Hematopoietic multipotent progenitor cell treated with erythropoietin and hydrocortisone succinate and interleukin-3 and kit ligand, for 15 days (in vitro differentiated cells): ENCODE data around the gene ELAPOR2.
A peak's percentile ranks its signal among the peaks of the same experiment; 100 is the strongest.
"Not testable (repeated sequence)": the region's sequence is repeated elsewhere in the genome, so short reads cannot be mapped to it uniquely, and the experiment has no call there.

ENCODE experiments used
- DNase-seq: peaks from one replicate; pipeline ENCODE4 v3.0.0-alpha.2; 2015; ENCODE audit warnings: low spot score

The ELAPOR2 gene

GRCh38 chr7:87059525-87060287 lies at the start of gene ELAPOR2:
ELAPOR2 (minus strand) TSS chr7:87059654; CDS start chr7:87059513, 141 bp downstream.
- peak; percentile 5 for DNase-seq

- DNase-seq, result no peak
Observed at GRCh38 chr7:87107949-87108776, 48.7 kb upstream of the ELAPOR2 start.

GRCh38 chr7:87106974-87107612 lies 47.6 kb upstream of the ELAPOR2 start:
- no peak for DNase-seq

- DNase-seq, result no peak
Observed at GRCh38 chr7:87105401-87105800, 45.9 kb upstream of the ELAPOR2 start.

GRCh38 chr7:87100326-87100725 lies 40.9 kb upstream of the ELAPOR2 start:
- no peak for DNase-seq

- not testable (repeated sequence) for DNase-seq
Observed at GRCh38 chr7:87097375-87097774, 37.9 kb upstream of the ELAPOR2 start.

GRCh38 chr7:87094322-87094721 lies 34.9 kb upstream of the ELAPOR2 start:
- DNase-seq, result no peak

GRCh38 chr7:87092568-87093091 lies 33.2 kb upstream of the ELAPOR2 start:
- DNase-seq, result no peak

GRCh38 chr7:87091487-87092066 lies 32.1 kb upstream of the ELAPOR2 start:
- no peak for DNase-seq

GRCh38 chr7:87083865-87084519 lies 24.5 kb upstream of the ELAPOR2 start:
- no peak for DNase-seq

- no peak for DNase-seq
Observed at GRCh38 chr7:87082675-87083074, 23.2 kb upstream of the ELAPOR2 start.

GRCh38 chr7:87075671-87076404 lies 16.4 kb upstream of the ELAPOR2 start:
- no peak for DNase-seq

- DNase-seq, result no peak
Observed at GRCh38 chr7:87067788-87068187, 8.3 kb upstream of the ELAPOR2 start.

GRCh38 chr7:87060288-87060537 lies 759 bp upstream of the ELAPOR2 start:
- DNase-seq, result no peak

GRCh38 chr7:87058744-87059524 lies 520 bp downstream of the ELAPOR2 start:
- DNase-seq, result no peak

GRCh38 chr7:87057210-87057609 lies 2.2 kb downstream of the ELAPOR2 start:
- no peak for DNase-seq

GRCh38 chr7:87056346-87056745 lies 3.1 kb downstream of the ELAPOR2 start:
- DNase-seq, result no peak

- no peak for DNase-seq
Observed at GRCh38 chr7:87048839-87049238, 10.6 kb downstream of the ELAPOR2 start.

GRCh38 chr7:87046456-87046855 lies 13.0 kb downstream of the ELAPOR2 start:
- DNase-seq, result no peak

- DNase-seq, result not testable (repeated sequence)
Observed at GRCh38 chr7:87044713-87045112, 14.7 kb downstream of the ELAPOR2 start.
